Amniotic stem cell (primary cell): ENCODE measurements around the gene RSPH9.
"Not testable (repeated sequence)": the region's sequence is repeated elsewhere in the genome, so short reads cannot be mapped to it uniquely, and the experiment has no call there.

Source experiments
- DNase-seq: peaks from one replicate; lab custom pipeline; 2025; lab: John Stamatoyannopoulos, UW

Gene RSPH9

DNA sequence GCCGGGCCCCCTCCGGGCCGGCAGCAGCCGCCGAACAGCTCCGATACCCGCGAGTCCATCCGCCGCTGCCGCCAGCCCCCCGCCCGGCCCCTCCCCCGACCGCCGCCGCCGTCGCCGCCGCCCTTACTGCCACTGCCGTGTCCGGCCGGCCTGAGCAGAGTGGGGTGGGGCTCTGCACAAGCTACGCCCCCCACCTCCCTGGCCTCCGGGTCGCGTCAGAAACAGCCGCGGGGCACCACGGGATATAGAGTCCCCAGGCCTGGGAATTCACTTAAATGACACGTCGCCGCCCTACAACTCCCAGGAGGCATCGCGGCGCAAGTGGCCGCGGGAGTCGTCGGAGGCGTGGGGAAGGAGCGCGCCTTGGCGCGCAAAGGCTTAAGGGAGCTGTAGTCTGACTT lies 15.7 kb upstream of the RSPH9 start, which contains the start of gene GTPBP2:
Gene GTPBP2, minus strand, starts transcription at position 161 of the 401 bp plus-strand sequence. Its CDS starts 102 bp downstream, at position 59.
- peak; percentile 98 for DNase-seq

DNA sequence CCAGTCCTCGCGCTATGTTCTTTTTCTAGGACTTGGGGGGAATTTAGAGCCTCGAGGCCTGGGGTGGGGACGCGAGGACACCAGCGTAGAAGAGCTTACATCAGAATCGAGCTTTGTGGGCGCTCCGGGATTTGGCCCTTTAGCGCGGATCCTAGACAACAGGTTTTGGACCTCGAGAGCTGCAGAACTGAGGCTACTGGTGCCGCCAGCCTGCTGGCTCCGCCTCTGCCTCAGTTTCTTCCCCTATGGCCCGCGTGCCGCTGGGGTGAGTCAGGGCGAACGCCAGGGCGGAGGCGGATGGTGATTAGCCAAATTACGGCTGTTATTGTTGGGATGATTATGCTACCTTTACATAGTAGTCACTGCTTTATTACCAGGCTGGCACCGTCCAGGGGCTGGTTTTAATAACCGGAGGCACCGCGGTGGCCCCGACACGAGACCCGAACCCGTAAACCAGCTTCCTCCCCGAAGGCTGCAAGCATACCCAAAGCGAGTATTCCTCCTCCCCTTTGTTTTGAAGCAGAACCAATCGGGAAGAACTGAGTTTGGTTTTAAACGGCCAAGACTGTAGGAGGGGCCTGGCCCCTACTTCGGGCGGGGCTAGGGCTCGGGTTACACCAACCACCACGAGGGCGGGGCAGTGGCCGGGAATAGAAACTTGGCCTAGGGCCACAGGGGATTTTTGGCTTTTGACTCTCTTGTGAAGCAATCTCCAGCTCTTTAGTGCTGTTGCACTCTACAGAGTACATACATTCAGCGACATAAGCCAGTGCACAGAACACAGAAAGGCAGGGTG lies 15.1 kb upstream of the RSPH9 start:
- DNase-seq: peak; percentile 92

DNA sequence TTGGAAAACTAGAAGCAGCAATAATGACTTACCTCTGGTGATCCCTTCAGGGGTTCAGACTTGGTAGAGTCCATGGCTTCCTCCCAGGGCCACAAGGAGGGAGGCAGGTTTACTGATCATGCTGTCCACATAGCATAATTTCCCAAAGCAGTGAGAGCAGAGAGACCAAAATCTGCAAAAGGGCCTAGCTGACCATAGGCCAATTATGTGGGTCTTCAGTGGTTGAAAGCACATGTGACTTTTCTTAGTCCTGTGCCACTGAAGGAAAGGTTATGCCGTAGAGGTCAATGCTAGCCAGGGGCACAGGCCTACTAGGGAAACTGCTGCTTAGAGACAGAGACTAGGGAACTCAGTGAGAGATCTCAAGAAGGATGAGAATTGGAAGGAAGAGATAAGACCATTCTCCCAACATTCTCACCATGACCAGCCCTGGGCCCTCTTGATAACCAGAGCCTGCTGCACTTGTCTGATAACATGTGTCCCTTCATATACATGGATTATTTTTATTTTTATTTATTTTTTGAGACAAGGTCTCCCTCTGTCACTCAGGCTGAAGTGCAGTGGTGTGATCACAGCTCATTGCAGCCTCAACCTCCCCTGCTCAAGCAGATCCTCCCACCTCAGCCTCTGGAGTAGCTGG lies 13.7 kb upstream of the RSPH9 start:
- DNase-seq: no peak

DNA sequence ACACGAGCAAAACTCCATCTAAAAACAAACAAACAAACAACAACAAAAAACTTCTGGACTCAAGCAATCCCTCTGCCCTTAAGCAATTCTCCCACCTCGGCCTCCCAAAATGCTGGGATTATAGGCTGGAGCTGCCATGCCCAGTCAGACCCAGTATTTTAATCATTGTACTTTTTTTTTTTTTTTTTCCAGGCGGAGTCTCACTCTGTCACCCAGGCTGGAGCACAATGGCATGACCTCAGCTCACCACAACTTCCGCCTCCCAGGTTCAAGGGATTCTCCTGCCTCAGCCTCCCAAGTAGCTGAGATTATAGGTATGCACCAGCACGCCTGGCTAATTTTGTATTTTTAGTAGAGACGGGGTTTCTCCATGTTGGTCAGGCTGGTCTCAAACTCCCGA lies 11.8 kb upstream of the RSPH9 start:
- not testable (repeated sequence) for DNase-seq

DNA sequence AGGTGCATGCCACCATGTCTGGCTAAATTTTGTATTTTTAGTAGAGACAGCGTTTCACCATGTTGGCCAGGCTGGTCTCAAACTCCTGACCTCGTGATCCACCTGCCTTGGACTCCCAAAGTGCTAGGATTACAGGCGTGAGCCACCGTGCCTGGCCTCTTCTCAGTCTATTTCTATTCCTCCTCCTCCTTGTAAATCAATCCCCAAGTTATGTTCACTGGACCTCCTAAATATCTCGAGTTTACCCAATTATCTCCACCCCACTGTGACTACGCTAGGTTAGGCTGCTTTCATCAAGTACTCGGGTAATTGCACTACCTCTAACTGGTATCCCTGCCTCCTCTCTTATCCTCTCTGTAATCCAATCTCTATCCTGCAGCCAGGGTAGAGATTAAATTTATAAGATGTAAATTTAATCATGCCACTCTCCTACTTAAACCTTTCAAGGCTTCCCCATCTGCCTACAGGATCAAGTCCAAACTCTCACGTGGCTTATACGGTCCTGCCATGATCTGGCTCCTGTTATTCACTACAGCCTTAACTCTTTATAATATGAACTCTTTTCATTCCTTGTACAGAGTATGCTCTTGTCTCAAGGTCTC lies 10.0 kb upstream of the RSPH9 start:
- no peak for DNase-seq

DNA sequence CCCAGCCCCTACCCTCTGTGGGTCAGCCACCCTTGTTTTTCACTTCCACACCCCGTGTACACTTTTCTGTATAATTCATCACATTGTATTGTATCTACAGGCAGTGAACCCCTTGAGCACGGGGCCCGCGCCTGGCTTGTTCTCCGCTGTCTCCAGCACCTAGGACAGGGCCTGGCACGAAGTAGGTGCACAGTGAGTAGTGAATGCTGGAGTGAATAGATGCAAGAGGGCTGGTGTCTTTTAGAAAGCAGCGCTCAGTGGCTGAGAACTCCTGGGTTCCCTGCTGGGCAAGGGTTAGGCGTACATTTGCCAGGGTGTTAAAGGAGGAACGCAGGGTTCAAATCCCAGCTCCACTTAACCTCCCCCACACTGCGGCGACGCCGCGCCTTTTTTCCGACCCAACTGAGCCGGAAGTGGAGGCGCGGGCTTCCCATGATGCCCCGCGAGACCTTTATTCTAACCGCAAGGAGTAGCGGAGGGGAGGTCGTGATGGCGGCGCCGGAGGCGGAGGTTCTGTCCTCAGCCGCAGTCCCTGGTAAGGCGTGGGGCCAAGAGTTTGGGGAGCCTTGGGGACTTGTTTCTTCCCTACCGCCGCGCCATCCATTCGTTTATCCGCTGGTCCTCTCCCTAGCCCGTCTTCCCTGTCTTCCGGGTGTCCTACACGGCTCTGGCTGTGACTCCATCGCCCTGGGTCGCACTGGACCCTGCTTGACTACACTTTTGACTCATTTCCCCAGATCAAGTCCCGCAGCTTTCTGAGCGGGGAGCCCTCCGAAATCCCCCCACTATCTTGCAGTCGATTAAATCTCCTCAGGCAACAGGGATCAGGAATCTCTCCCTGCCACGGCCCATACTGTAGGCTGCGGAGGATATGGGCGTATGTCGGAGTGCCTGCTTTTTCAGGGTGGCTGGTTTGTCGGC lies 9.2 kb upstream of the RSPH9 start, which contains the start of gene MAD2L1BP:
Gene MAD2L1BP, plus strand, starts transcription at position 454 of the 921 bp plus-strand sequence. Its CDS starts 36 bp downstream, at position 490.
- DNase-seq: peak; percentile 62

DNA sequence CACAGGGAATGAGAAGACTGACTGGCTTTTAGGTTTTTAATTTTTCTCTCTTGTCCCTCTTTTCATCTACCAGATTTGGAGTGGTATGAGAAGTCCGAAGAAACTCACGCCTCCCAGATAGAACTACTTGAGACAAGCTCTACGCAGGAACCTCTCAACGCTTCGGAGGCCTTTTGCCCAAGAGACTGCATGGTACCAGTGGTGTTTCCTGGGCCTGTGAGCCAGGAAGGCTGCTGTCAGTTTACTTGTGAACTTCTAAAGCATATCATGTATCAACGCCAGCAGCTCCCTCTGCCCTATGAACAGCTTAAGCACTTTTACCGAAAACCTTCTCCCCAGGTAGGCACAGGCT lies 8.6 kb upstream of the RSPH9 start:
- no peak for DNase-seq

DNA sequence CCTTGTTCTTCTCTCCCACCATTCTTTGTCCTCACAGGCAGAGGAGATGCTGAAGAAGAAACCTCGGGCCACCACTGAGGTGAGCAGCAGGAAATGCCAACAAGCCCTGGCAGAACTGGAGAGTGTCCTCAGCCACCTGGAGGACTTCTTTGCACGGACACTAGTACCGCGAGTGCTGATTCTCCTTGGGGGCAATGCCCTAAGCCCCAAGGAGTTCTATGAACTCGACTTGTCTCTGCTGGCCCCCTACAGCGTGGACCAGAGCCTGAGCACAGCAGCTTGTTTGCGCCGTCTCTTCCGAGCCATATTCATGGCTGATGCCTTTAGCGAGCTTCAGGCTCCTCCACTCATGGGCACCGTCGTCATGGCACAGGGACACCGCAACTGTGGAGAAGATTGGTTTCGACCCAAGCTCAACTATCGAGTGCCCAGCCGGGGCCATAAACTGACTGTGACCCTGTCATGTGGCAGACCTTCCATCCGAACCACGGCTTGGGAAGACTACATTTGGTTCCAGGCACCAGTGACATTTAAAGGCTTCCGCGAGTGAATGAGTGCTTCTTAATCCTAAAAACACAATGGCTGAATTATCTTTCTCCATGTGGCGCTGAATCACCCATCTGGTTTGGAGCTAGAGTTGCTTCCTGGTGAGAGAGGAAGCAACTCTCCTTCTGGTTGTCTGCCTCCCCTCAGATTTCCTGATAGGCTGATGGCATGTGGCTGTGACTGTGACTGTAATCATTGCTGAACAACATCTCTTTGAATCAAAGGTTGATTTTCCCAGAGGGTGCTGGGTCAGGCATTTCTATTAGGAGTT lies 4.6 kb upstream of the RSPH9 start:
- DNase-seq: no peak

DNA sequence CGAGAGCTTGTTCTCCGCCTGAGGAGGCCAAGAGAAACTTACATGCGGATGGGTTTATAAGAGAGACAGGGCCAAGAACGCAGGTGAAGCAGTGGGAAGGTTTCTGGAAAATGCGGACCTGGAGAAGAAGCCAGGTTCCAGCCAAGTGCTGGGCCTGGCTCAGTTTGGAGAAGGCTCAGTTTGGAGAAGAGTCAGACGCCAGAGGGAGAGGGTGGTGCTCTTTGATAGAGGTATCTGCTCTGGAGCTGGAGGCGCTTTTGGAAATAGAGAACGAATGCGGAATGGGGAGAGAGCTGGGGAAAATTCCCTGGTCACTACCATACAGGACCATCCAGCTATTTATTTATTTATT lies 753 bp downstream of the RSPH9 start:
- DNase-seq: no peak

DNA sequence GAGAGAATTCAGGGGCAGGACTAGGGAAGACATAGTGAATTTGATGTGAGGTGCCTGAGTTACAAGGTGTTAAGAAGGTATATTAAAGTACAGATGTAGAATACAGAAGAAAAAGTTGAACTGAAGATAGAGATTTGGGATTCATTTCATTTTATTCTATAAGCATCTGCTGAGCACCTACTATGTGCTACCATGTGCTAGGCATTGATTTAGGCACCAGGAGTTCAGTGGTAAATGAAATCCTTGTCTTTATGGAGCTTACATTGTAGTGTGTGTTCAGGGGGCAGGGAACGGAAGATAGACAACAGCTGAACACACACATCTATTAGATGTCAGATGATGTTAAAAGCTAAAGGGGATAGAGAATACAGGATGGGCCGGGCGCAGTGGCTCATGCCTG lies 2.8 kb downstream of the RSPH9 start:
- no peak for DNase-seq

DNA sequence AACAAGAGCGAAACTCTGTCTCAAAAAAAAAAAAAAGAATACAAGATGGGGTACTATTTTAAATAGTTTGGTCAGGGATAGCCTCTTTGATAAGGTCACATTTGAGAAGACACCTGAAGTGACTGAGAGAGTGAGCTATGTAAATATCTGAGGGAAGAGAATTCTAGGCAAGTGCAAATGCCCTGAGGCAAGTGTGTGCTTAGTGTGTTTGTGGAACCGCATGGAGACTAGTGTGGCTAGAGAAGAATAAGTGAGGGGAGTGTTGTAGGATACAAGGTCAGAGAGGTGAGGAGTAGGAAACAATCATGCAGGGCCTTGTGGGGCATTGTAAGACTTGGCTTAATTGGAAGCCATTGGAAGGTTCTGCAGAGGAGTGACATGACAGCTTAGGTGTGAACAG lies 3.4 kb downstream of the RSPH9 start:
- no peak for DNase-seq

DNA sequence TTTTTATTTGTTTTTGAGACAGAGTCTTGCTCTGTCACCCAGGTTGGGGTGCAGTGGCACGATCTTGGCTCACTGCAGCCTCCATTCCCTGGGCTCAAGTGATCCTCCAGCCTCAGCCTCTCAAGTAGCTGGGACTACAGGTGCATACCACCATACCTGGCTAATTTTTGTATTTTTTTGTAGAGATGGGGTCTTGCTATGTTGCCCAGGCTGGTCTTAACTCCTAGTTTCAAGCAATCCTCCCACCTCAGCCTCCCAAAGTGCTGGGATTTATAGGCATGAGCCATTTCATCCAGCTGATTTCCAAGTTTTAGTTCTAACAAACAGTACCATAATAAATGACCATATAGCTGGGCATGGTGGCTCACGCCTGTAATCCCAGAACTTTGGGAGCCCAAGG lies 8.0 kb downstream of the RSPH9 start:
- not testable (repeated sequence) for DNase-seq

DNA sequence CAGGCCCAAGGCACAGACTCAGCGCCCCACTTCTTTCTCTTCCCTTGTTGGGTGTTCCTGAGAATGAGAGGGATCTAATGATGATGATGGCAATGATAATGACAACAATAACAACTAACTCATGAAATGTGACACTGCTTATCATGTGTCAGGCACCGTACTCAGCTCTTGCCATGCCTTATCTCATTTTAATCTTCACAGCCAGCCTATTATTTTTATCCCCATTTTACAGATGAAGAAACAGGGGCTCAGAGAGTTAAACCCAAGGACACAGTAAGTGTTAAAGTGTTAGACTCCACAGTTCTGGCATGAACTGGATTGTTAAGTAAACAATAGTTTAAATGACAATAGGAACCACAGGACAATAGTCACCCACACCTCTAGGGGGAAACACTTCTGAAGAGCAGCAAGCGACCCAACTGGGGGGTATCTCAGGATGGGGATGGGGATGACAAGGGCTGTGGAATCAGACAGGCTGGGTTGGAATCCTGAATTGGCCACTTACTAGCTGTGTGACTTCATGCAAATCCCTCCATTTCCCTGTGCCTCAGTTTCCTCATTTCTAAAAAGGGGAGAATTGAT lies 12.5 kb downstream of the RSPH9 start:
- no peak for DNase-seq

DNA sequence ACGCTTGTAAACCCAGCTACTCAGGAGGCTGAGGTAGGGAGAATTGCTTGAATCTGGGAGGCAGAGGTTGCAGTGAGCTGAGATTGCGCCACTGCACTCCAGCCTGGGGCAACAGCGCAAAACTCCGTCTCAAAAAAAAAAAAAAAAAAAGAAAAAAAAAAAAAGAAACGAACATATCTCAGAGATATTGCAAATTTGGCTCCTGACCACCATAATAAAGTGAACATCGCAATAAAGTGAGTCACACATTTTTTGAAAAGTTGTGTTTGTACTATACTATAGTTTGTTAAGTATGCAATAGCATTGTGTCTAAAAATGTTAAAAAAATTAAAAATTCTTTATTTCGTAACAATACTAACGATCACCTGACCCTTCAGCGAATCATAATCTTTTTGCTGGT lies 13.3 kb downstream of the RSPH9 start:
- no peak for DNase-seq

DNA sequence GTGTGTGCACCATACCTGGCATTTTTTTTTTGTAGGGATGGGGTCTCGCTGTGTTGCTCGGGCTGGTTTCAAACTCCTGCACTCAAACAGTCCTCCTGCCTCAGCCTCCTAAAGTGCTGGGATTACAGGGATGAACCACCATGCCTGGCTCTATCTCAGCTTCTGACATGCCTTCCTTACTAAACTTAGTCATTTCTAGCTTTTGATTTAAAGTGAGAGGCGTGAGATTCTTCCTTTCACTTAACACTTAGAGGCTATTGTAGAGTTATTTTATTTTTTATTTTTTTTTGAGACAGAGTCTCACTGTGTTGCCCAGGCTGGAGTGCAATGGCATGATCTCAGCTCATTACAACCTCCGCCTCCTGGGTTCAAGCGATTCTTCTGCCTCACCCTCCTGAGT lies 18.1 kb downstream of the RSPH9 start:
- not testable (repeated sequence) for DNase-seq

DNA sequence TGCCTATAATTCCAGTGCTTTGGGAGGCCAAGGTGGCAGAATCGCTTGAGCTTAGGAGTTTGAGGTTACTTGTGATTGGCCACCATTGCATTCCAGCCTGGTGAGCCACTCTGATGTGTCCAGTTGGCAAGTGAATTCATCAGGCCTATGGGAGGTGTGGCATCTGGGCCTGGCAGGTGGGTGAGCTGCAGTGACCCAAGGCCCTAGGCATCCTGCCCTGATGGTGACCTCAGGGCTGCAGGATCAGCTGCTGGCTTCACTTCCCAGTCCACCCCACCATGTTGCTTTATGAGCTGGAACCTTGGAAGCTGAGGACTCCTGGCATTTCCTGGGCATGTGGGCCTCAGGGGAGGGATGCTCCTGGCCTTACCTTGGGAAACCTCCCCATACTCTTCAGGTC lies 20.5 kb downstream of the RSPH9 start:
- no peak for DNase-seq

DNA sequence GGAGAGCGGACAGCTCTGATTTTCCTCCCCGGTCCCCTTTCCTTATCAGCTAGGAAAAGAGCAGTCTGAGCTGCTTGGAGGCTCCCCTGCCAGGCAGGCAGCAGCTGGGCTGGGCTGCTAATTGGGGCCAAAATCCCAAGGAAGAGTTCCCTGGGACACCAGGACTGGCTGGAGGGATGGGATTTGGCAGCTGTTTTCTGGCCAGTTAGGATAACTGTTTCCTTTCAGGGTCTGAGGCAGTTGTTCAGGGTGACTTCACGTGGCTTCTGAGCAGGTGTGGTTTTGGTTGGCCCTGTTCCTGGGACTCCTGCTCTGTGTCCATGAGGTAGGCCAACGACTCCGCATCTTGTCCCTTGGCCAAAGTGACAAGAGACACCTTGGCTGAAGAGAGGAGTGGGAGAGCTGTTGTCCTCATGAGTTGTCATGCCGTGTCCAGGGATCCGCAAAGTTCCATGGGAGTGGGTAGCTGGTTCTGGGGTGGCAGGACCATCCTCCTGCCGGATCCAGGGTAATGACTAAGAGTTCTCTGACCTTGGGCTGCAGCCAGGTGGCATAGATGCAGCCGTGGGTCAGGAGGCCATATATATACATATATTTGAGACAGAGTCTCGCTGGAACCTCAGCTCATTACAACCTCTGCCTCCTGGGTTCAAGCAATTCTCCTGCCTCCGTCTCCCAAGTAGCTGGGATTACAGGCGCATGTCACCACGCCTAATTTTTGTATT lies 21.5 kb downstream of the RSPH9 start:
- DNase-seq: no peak

DNA sequence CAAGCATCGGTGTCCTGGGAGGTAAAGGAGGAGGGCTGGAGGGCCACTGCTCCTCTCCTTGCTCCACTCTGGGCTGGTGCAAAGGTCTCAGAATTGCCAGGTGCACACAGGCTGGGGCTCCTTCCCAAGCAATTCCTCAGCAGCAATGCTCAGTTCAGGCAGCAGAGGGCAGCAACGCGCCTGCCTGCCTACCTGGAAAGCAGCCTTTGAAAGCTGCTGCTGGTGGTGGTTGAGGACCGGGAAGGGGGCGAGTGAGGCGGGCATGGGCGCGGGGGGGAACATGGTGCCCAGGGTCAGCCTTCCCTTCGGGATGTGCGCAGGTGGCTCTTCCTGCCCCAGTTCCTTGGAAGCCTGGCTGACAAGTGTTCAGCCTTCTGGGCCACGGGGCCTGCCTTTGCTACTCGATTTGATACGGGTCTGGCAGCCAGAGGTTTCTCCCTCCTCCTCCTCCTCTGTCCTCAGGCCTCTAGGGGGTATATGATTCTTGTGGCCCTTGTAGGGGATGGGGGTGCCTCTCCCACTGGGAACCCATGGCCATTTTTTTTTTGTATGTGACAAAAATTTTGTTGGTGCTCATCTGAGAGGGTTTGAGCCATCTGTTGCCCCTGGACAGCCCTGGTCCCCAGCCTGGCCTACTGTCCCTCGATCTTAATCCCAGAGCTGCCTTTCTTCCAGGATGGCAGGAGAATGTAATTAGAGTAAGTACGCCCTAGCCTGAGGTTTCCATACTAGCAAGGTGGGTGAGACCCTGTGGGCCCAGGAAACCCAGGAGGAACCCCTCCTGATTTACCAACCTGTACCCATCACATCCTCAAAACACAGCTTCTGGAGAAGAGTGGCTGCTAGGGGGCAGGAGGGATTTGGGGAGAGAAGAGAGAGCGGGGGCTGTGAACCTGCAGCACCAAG lies 22.7 kb downstream of the RSPH9 start:
- DNase-seq: no peak
